ENCODE data around the gene PHKB. TPM values are rescaled to one million over a fixed set of nuclear protein-coding genes. Genes with fewer than 3 reads are reported as not detected.
"Not testable (repeated sequence)": the region's sequence is repeated elsewhere in the genome, so short reads cannot be mapped to it uniquely, and the experiment has no call there.

PHKB gene
- total RNA-seq, 1 donor from 2014 or later: 53.3 TPM

DNA sequence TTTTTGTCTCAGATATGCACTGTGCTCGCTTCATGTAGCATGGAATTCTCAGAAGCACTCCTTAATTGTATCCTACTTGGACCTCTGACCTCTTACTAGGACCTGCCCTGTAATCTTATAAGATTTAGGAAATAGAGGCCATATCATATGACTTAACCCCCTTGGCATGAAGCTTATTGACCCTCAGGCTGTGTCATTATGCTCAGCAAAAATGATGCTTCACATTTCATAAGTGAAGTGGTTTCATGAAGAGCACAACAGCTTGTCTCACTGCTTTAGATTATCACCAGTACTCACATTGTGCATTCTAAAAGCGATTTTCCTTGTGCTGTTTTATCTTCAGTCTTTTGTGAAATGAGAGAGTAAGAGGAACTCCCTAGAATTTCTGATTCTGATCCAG is 6.4 kb downstream of the PHKB start:
- no peak for DNase-seq (ENCODE audit: low spot score)
- intact Hi-C loops (cut with DNase I): loop anchor here (10.0 kb wide), 1 partner anchor 323 kb away; the partner anchor contains the start of gene NETO2

DNA sequence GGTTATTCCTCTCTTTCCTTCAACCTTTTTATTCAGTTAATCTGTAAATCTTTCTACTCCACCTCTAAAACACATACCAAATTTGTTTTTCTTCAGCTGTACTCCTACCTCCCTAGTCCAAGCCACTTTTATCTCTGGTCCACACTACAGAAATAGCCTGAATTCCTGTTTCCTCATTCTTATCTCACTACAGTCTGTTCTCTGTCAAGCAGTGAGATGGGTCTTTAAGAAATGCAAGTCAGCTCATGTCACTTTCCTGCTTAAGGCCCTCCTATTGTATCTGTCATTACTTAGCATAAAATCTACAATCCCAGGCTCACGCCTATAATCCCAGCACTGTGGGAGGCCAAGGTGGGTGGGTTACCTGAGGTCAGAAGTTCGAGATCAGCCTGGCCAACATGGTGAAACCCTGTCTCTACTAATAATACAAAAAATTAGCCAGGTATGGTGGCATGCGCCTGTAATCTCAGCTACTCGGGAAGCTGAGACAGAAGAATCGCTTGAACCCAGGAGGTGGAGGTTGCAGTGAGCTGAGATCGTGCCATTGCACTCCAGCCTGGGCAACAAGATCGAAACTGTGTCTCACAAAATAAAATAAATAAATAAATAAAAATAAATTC is 7.0 kb downstream of the PHKB start:
- intact Hi-C loops (cut with DNase I): loop anchor here (10.0 kb wide), 1 partner anchor 323 kb away; the partner anchor contains the start of gene NETO2
- not testable (repeated sequence) for DNase-seq (ENCODE audit: low spot score)

DNA sequence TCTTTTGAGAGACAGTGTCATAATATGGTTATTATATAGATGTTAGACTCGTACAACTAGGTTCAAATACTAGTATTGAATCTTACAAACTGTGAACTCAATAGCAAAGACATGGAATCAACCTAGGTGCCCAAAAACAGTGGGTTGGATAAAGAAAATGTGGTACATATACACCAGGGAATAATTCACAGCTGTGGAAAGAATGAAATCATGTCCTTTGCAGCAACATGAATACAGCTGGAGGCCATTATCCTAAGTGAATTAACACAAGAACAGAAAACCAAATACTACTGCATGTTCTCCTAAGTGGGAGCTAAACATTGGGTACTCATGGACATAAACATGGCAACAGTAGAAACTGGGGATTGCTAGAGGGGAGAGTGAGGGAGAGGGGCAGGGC is 8.1 kb downstream of the PHKB start:
- intact Hi-C loops (cut with DNase I): loop anchor here (10.0 kb wide), 1 partner anchor 324 kb away; the partner anchor contains the start of gene NETO2

DNA sequence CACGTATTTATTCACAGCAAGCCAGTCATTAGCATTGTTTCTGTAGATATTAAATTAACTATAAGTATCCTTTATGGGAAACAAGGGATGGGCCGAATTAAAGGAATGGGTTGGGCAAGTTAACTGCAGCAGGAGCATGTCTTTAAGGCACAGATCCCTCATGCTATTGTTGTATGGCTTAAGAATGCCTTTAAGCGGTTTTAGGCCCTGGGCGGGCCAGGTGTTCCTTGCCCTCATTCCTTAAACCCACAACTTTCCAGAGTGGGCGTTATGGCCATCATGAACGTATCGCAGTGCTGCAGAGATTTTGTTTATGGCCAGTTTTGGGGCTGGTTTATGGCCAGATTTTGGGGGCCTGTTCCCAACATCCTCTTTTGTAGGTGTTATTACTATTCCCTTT is 9.1 kb downstream of the PHKB start:
- intact Hi-C loops (cut with DNase I): no loop called here

More for the DNA sequence above, 8.1 kb downstream of the PHKB start:
- DNase-seq (ENCODE audit: low spot score): no peak

DNA sequence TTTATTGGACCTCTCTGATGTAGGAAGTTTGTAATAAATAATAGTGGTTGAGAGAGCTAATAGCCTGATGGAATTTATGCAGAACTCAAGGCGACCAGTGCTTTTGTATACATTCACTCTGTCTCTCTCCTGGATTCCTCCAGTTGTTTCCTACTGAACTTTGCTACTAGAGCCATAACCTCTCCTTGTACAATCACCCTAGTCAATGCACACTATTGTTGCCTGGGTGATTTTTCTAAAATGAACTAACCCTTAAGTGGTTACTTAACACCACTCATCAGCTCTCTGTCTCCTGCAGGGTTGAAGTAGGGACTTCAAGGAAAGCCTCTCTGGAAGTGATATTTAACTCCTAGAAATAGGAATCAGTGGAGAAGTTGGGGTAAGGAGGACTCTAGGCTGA is 9.7 kb downstream of the PHKB start:
- DNase-seq (ENCODE audit: low spot score): no peak
- intact Hi-C loops (cut with DNase I): no loop called here

More for the DNA sequence above, 9.1 kb downstream of the PHKB start:
- DNase-seq (ENCODE audit: low spot score): no peak

DNA sequence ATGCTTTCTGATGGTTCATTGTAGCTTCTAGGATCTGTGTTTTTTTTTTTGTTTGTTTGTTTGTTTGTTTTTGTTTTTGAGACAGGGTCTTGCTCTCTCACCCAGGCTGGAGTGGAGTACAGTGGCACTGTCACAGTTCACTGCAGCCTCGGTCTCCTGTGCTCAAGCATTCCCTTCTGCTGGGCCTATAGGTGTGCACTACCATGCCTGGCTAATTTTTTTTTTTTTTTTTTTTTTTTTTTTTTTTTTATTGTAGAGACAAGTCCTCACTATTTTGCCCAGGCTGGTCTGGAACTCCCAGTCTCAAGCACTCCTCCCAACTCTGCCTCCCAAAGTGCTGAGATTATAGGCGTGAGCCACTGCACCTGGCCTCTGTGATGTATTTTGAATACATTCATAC is 11.9 kb downstream of the PHKB start:
- DNase-seq (ENCODE audit: low spot score); intact Hi-C loops (cut with DNase I): not testable (repeated sequence)

DNA sequence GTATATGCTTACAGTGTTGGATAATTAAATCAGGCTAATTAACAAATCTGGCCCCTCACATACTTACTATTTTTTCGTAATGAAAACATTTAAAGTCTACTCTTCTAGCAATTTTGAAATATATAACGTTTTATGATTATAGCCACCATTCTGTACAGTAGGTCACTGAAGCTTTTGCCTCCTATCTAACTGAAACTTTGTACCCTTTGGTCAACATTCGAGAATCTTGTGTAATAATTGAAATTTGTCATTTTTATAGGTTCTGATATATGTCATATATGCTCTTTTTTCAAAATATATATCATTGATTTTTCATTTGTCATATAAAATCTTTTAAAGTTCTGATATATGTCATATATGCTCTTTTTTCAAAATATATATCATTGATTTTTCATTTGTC is 12.7 kb downstream of the PHKB start:
- intact Hi-C loops (cut with DNase I): no loop called here
- no peak for DNase-seq (ENCODE audit: low spot score)

DNA sequence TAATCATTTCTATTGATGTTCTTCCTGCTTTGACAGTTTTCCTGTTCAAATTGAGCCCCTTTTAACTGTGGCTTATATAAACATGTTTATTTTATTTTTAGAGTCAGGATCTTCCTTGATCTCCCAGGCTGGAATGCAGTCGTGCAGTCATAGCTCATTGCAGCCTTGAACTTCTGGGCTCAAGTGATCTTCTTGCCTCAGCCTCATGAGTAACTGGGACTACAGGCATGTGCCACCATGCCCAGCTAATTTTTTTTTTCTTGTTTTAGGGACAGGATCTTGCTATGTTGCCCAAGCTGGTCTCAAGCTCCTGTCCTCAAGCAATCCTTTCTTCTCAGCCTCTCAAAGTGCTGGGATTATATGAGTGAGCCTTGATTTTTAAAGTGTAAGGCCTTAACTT is 14.7 kb downstream of the PHKB start:
- DNase-seq (ENCODE audit: low spot score): no peak
- intact Hi-C loops (cut with DNase I): no loop called here

DNA sequence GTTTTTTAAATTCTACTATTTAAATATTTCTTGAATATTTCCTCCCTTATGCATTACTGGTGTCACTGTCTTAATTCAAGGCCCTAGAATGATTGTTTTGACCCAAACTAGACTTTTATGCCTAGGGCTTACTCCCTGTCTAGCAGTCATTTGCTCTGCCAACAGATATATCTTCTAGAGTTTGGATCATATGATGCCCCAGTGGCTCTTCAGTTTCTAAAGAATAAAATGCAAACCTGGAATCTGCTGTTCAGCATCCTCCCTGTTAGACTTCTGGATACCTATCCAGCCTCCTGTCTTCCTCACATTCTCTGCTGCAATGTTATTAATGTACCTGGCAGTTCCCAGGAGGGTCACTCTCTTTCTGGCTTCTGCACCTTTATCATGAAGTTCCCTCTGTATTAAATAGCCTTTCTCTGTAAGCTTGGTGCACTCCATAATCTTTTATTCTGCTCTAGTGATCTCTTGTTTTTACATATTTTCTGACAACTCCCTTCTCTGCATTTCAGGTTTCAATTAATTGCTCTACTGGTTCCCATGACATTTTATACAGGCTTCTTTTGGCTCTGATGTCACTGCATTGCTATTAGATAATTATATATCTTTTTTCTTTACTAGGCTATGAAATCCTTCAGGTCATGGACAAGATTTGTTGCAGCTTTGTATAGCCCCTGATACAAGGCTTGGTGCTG is 15.7 kb downstream of the PHKB start:
- intact Hi-C loops (cut with DNase I): no loop called here
- DNase-seq (ENCODE audit: low spot score): no peak

DNA sequence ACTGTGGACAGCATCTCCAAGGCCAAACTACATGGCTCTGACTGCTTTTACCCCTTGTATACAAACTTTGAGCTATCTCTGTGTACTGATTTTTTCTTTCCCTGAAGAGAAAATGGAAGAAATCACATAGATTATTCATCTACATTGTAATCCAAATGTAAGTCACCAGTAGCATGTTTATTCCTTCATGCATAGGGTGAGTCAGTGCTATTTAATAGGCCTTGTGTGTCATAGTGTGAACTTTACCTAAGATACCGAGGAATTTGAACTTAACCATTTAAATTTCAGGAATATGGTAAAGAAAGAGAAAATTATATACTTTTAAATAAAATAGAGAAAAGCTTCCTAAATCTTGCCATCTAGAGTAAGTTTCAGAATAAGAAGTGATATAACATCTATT is 16.5 kb downstream of the PHKB start:
- DNase-seq (ENCODE audit: low spot score): no peak
- intact Hi-C loops (cut with DNase I): no loop called here

DNA sequence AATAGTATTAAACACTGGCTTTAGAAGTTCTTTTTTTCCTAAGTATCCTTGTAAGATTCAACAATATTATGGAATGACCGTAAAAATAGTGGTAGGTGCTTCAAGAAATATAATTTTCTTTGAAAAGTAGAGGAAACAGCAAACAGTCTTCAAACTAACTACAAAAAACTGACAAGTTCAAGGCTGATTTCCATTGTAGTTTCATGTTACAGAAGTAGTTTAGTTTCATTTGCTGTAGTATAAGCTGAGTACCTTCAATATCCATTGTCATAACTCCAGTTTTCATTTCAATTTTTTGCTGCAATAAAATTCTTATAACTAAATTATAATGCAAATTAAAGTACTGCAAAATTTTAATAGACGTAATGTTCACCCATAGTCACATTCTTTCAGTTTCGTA is 19.3 kb downstream of the PHKB start:
- no peak for DNase-seq (ENCODE audit: low spot score)
- intact Hi-C loops (cut with DNase I): no loop called here

DNA sequence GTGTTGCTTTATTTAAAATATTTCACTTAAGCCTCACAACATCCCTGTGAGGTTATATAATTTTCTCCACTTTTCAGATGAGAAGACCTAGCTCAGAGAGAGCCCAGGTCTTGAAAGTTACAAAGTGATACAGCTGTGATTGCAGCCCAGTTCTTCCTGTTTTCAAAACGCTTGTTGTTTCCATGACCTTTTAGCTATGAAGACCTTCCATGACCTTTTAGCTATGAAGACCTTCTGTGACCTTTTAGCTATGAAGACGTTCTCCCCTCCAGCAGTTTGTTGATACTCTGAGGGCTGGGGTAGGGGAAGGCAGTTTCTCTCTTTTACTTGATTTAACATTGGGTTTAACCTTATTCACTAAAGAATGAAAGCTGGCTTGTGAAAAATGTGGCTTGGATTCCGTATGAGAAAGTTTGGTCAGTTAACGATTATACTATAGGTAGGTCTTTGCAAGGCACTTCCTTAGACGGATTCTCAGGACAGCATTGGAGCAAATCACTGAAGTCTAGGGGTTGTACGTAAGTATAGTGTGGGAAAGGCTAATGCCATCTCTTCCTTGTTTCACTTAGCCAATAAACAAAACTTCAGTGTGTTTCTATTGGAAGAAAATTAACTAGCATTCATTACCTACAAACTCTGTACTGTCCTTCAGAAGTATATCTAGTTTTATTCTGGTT is 20.7 kb downstream of the PHKB start:
- intact Hi-C loops (cut with DNase I): no loop called here
- no peak for DNase-seq (ENCODE audit: low spot score)

DNA sequence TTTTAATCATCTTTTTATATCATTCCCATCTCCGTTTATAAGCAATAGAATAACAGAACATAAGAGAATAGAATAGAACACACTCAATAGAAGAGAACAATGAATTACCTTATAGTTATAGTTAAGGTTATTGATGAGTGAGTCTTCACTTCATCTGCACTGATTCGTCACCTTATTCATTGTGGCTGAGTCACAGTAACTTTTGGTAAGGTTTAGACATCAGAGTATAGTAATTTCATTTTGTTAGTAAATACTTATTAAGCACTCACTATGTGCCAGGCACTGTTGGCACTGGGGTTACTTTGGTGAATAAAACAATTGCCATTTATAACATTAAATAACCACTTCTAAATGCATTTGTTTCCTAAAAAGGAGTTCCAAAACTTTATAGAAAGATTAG is 22.5 kb downstream of the PHKB start:
- intact Hi-C loops (cut with DNase I): no loop called here
- DNase-seq (ENCODE audit: low spot score): no peak

DNA sequence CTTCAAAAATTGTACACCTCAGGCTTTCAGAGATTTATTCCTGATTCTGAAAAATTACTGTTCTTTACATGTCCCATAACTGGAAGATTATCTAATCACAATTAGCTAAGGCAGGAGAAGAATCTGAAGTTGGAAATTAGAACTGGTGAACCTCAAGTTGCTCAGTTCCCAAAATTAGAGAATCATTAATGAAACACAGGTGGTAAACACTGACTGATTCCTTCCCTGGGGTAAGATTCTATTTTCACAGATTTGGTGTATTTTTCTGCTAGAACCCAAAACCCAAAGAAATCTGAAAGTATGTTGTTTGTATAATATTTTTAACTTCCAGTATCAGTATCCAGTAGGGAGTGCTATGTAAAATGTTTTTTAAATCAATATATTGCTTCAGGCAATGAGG is 25.7 kb downstream of the PHKB start:
- no peak for DNase-seq (ENCODE audit: low spot score)
- intact Hi-C loops (cut with DNase I): no loop called here

DNA sequence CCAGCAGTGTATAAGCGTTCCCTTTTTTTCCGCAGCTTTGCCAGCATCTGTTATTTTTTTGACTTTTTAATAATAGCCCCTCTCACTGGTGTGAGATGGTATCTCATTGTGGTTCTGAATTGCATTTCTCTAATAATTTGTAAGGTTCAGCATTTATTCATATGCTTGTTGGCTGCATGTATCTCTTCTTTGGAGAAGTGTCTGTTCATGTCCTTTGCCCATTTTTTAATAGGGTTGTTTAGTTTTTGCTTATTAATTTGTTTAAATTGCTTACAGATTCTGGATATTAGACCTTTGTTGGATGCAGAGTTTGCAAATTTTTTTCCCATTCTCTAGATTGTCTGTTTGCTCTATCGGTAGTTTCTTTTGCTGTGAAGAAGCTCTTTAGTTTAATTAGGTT is 26.9 kb downstream of the PHKB start:
- no peak for DNase-seq (ENCODE audit: low spot score)
- intact Hi-C loops (cut with DNase I): no loop called here

DNA sequence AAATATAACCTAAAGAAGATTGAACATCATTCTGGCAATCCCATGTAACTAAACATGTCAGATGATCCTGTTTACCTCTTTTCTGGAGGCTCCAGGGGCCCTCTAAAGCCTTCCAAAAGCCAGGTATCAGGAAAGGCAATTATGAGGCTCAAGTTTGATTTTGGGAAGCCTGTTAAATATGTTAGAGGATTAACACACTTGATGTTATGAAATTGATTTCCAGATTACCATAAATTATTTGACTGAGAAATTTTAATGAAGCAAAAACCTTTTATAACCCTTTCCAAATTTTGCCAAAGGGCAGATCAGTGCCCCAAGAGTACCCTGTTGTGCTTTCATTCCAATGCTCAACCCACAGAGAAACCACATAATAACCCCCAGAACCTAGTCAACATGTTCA is 29.3 kb downstream of the PHKB start:
- intact Hi-C loops (cut with DNase I): no loop called here
- no peak for DNase-seq (ENCODE audit: low spot score)

DNA sequence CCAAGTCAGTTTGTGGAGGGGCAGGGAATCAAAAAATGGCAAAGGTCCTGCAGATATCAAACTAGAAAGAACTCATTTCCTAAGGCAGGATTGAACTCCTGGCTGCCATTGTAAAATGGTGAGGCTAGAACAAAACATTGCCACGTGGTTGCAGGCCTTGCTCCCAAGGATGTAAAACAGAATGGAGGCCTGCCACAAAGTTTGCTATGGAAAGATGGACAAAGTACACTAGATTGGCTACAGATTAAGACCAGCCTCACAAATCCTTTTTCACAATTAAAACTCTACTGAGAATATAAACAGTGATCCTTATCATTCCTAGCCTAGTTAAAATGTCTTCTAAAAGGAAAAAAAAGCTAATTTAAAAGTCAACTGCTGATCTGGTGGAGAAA is 30.9 kb downstream of the PHKB start:
- no peak for DNase-seq (ENCODE audit: low spot score)
- intact Hi-C loops (cut with DNase I): loop anchor here (2.0 kb wide), 1 partner anchor 31 kb away; the partner anchor contains the start of genes ITFG1 and PHKB

DNA sequence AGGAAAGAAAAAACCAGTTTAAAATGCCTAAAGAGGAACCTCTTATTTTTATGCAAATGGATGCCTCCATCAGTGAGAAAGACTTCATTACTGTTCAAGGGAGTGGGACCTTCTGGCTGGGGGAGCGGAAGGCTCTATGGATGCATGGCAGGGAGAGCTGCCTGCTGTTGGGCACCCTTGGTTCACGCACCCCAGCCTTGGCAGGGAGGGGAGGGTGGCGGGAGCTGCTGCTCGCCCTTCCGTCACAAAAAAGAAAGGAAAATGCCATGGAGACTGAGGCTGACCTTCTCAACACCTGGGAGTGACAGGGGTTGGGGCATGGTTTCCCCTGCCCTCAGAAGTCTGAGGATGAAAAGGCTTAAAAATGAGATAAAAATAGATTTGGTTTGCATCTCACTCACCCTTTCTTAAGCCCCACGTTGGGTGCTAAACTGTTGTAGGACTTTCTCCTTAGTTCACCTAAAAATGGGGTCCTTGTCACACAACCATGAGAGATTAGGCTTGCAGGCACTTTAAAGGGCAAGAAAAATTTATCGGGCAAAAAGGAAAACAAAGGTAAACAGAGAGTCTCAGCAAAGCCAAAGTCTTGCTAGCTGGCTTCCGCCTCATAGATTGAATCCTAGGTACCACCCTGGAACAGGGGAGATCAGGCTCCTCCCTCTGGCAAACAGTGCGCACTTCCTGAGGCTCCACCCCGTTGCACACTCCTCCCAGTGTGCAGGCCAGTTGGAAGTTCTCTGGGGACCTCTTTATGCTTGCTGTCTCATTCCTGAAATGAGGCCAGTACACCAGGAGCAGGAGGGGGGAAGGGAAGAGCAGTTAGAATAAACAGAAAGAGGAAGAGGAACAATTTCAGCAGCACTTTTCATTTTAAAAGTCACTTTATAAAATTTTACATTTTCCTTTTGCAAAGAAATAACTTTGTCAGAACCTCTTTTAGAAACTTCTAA is 31.6 kb downstream of the PHKB start:
- DNase-seq (ENCODE audit: low spot score): peak; percentile 92
- intact Hi-C loops (cut with DNase I): loop anchor here (2.0 kb wide), 1 partner anchor 32 kb away; the partner anchor contains the start of genes ITFG1 and PHKB

Measured in cardiac septum (tissue), 1 donor.